ENCODE results near the gene PSMD13.

The PSMD13 gene

DNA sequence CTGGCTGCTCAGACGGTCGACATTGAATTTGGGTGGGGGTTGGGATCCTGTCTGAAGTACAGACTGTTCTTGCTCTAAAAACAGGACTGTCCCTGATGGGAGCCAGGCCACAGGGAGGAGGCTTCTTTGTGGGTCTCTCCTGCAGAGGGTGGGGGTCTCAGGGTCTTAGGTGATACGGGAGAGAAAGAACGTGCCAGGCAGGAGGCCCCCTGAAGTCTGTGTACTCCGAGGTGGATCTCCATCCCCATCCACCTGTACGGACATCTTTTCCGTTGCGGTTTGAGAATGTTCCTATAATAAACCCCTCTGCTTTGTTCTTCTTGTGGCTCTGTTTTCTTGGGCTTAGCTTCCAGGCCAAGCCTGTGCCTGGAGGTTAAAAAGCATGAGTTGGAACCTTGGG, 15.9 kb downstream of the PSMD13 start:
- no peak for DNase-seq

DNA sequence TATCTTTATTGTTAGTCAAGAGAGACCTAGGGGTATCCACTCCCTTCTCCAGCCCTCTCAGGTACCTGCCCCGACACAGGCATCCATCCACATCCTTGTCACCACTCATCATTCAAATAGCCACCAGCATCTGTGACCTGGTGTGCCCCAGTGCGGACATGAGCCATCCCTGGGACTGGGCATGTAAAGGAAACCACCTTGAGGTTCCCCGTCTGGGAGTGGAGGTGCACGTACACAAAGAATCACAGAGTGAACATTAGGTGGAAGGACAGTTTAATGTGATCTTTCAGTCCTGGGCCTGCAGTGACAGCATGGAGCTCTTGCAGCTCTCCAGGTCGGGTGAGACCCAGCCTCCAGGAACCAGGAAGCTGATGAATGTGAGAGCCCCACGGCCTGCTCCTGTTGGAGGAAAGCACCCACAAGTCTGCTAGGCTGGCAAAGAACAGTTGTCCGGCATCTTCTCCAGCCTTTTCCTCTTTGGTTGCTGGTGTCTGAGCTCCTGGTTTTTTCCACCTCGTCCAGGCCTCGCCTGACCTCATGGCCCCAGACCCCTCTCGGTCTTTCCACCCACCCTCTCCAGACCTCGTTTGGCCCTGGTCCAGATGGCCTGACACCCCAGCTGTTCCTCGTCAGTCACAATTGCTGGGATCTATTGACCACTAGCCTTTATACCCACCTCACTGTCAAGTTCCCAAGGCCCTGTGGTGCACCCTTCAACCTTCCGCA, 16.5 kb downstream of the PSMD13 start:
- DNase-seq, result no peak

DNA sequence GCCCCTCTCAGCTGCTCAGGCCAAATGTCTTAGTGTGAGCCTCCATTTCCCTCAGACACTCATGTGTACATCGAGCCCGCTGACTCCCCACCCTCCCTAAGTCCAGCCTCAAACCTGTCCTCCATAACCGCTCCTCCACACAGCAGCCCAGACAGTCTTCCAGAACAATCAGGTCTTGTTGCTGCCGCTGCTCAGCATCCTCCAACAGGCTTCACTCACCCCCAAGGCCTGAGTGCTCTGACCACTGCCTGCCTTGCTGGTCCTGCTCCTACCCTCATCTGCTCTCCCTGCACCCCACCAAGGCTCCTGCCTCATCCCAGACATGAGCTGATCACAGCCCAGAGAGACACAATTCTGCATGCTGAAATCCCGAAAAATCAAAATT, 17.1 kb downstream of the PSMD13 start:
- no peak for DNase-seq

DNA sequence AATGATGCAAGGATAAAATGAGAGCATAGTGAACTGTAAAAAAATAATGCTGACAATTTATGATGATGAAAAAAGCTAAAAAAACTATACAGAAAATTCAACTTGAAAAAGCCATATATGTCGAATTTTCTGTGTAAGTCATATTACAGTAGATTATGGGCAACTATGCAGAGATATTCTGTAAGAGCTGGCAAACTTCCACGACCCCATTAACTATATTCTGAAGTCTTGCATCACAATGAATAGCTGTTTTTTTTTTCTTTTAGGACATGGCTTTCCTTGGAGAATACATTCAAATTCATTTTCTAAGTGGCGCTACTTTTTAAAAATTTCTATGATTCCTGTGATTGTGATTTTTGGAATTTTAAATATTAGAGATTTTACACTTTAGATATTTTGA, 18.4 kb downstream of the PSMD13 start:
- no peak for DNase-seq

DNA sequence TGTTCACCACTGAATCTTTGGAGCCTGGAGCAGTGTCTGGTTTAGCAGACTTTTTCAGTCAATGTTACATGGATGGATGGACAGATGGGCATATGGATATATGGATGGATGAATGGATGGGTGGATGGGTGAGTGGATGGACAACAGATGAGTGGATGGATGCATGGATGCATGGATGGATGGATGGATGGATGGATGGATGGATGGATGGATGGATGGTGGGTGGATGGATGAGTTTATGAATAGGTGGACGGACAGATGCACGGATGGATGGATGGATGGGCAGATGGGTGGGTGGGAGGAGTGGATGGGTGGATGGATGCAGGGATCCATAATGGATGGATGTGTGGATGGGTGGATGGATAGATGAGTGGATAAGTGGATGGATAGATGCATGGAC, 19.0 kb downstream of the PSMD13 start:
- no peak for DNase-seq

DNA sequence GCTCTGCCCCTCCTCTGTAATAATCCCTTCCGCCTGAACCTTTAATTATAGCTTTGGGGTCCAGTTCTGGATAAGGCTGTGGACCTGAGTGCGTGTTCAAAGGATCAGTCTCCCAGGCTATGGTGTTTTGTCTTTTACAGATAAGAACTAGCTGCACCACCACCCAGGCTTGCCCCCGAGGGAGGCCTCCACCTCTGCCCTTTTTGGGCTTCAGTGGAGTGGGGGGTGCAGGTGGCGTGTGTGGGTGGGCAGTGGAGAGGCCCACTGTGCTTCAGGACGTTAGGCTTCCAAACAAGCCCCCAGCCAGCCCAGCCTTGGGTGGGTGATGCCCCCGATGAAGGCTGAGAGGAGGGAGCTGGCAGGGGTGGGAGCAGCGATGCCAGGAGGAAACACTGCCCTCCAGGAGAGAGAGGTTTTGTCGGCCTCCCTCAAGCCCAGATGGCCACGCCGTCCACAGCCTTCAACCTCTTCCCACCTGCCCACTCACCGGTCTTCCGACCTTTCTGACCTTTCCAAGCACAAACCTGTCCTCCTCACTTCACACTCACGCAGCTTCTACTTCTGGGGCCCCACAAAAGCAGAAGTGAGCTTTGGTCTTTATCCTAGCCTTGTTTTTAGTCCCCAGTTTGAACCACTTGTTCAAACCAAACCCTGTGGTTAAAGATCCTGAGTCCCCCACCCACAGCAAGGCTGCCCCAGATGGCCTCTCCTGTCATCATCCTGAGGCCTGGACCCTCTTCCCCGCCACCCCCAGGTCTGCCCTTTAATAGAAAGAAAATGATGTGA, 20.4 kb downstream of the PSMD13 start:
- no peak for DNase-seq

DNA sequence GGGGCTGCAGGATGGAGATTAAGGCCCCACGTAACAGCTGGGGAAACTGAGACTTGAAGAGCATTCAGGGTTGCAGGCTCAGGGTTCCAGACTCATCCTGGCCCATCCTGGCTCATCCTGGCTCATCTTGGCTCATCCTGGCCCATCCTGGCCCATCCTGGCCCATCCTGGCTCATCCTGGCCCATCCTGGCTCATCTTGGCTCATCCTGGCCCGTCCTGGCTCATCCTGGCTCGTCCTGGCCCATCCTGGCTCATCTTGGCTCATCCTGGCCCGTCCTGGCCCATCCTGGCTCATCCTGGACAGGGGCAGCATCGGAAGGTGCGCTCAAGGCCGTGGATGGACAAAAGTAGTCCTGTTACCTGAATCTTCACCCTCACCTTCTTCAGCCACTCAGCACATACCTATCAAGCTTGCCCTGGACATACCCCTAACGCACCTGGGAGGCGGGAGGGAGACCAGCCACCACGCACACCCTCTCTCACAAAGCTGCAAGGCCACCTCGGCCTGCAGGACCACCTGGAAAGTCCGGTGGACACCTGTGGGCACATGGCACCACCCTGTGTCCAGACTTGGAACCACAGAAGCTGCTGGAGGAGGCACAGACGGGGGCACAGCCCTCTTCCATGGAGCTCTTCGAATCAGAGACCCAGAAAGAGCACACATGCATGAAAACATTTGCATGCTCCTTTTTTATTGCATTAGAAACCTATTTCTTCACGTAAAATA, 21.2 kb downstream of the PSMD13 start:
- DNase-seq, result peak; percentile 40

DNA sequence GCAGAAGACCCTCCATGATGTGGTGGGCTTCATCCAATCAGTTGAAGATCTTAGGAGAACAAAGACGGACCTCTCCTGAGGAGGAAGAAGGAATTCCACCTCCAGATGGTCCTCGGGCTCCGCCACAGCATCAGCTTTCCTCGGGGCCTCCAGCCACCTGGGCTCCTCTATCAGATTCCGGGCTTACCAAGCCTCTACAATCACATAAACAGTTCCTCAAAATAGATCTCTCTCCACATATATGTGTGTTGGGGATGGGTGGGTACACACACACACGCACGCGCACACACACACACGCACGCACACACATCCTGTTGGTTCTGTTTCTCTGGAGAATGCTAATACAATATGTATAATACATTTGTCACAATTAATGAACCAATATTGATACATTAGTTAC, 22.6 kb downstream of the PSMD13 start:
- DNase-seq, result peak; percentile 8

DNA sequence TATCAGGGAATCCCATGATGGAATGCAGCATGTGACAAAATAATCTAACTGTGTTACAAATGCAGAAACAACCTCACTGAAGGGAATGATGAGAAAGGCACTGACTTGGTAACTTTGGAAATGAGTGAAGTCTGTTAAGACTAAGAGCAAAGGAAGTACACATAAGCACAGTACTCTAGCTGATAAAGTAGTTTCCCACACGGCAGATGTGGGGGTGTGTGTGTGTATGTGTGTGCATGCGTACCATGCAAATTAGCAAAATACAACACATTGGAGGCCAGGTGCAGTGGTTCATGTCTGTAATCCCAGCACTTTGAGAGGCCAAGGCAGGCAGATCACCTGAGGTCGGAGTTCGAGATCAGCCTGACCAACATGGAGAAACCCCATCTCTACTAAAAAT, 24.8 kb downstream of the PSMD13 start:
- no peak for DNase-seq

DNA sequence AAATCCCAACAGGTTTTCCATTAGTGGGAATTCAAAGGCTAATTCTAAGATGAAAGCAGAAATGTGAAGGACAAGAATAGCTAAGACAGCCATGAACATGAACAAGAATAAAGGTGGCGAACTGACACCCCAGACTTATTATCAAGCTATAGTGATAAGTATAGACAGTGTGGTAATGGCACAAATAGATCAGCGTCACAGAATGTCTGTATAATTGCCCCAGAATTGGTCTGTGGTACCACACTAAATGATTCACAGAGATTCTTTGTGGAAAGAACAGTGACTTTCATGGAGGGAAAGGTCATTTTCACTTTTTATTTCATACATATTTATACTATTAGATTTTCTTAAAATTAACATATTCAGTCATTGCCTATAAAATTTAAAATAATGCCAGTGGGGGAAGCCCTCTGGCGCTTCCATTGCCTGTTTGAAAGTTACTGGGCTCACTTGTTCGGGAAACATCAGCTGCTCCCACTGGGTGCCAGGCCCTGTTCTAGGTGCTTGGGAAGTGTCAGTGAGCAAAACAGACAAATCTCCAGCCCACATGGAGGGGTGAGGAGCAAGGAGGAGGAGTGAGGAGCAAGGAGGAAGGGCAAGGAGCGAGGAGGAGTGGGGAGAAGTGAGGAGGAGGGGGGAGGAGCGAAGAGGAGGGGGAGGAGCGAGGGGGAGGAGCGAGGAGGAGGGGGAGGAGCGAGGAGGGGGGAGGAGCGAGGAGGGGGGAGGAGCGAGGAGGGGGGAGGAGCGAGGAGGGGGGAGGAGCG, 30.1 kb downstream of the PSMD13 start:
- no peak for DNase-seq

DNA sequence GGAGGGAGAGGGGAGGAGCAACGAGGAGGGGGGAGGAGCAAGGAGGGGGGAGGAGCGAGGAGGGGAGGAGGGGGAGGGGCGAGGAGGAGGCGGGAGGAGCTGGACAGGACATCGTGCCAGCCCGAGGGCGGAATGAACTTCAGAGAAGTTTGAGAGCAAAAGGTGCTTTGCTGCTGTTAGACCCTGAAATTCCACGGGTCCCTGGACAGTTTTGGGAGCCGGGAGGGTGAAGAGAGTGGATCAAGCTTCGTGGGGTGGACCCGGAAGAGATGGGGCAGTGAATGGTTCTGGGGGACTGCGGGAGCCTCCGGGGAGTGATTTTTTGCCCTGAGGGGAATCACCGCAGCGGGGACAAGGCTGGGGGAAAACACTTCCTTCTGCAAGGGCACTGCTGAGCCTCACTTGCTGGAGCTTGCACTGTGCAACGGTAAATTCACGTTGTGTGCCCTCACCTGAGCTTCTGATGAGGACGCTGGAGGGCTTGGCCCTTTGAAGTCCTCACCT, 30.8 kb downstream of the PSMD13 start:
- no peak for DNase-seq

DNA sequence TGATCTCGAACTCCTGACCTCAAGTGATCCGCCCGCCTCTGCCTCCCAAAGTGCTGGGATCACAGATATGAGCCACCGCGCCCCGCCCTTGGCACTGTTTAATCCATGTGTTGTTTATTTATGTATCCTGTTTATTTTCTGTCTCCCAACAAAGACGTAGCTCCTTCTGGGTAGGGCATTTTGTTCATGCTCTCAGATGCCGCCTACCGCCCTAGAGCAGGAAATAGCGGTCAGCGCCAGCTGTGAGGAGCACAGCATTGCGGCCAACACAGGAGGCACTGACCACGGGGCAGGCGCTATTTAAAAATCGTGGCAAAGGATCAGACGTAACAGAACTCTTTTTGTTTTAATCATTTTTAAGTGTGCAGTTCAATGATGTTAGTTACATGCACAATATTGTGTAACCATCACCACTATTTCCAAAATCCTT, 32.0 kb downstream of the PSMD13 start:
- peak; percentile 12 for DNase-seq

DNA sequence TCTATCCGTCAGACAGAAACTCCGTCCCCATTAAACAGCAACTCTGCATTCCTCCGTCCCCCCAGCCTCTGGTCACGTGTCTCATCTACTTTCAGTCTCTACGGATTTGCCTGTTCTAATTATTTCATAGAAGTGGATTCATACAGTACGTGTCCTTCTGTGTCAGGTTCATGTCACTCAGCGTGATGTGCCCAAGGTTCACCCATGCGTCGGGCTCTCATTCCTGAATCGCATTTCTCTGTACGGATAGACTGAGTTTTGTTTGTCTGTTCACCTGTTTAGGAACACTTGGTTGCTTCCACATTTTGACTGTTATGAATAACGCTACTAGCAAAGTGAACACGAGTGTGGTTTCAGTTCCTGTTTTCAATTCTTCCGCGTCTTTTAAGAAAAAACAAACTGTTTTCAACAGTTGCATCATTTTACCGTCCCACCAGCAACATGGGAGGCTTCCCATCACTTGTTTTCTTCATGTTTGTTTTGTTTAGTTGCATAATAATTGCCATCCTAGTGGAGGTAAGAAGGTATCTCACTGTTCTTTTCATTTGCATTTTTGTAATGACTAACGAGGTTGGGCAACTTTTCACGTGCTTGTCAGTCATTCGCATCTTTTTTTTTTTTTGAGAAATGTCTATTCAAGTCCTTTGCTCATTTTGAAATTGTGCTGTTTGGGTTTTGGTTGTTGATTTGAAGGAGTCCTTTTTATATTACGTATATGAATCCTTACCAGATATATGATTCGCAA, 32.5 kb downstream of the PSMD13 start:
- no peak for DNase-seq

DNA sequence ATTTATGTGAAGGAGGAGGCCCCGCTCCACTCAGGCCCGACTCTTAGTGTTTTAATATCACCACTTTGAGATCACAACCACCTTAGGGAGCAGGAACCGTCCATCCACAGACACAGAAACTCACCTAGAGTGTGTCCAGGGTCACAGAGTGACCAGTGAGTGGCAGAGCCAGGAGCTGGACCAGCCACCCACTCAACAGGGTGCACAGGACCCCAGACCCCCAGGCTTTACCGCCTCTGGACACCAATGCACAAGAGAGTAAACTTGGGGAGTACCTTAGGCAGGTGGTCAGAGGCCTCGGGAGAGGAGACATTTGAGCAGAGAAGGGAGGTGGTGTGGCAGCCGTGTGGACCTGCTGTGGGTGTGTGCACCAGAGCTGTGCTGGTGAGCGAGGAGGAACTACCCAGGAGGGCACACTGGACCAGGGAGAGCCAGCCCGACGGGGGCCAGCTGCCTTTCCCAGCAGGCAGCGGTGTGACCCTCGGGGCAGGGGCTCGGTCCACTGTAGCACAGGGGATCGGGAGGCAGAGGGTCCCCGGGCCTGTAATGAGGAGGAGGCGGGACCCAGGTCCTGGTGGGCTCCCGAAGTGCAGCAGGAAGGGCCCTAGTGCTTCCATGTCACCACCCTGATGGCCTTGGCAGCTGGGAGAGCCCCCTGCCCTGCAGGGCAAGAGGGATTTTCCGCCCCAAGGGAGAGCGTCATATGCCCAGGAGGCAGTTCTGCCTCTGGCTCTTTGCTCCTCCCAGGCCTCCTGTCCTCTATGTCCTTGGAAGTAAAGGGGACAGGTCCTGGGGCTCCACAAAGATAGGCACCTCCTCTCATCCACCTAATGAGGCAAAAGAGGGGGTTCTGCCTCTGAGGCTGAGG, 33.9 kb downstream of the PSMD13 start:
- DNase-seq, result no peak

DNA sequence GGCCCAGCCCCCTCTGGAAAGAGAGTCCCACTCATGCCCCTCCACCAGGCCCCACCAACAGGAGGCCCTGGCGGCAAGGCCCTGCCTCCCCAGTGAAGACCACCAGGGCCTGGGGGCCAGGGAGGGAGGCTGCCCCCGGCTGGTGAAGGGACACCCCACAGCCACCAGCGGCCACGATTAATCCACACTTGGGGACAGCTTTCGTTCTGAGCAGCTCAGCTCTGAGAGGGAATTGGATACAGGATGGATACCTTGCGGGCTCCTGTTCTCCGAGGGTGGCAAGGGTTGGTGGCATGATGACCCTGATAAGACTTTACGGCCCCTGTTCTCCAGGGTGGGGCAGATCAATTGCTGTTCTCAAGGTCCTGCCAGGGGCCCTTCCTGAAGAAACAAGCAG, 34.5 kb downstream of the PSMD13 start:
- DNase-seq, result no peak

DNA sequence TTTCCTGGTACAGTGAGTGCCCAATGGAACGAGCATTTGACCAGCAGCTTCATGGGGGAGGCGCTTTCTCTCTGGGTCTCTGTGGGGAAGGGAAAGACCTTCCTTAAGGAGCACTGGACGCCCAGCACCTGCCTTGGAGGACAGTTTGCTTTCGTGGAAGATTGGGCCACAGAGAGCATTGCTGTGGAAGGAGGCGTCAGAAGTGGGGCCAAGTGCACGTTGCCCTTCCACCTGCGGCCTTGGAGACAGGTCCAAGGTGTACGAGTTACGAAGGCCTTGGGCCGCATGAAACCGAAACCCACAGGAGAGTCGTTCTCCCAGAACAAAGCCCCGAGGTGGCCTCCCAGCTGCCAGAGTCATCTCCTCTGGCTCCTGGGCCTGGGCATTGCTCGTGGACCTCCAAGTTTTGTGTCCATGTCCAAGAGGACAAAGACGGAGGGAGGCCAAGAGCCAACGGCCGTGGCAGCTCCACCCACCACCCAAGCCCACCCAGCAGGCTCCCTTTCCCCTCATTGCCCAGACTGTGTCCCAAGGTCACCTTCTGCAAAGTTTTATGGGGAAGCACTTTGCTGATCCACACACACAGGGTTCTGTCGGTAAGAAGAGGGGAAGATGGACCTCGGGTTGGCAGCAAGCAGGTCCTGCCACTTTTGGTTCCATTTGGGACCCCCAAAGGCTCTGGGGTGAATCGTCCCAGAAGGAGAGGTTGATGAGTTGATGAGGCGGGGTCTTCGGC, 35.6 kb downstream of the PSMD13 start:
- no peak for DNase-seq

DNA sequence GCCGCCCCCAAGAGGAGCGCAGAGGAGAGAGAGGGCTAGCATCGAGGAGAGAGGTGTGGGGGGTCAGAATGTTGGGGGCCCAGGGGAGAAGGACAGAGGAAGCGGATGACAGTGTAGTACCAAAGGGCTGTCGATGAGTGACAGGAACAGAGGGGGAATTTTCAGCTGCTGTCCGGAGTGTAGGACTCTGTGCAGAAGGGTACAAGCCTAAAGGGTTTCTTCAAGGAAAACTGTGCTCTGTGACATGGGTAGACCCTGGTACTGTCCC, 36.1 kb downstream of the PSMD13 start:
- DNase-seq, result no peak

DNA sequence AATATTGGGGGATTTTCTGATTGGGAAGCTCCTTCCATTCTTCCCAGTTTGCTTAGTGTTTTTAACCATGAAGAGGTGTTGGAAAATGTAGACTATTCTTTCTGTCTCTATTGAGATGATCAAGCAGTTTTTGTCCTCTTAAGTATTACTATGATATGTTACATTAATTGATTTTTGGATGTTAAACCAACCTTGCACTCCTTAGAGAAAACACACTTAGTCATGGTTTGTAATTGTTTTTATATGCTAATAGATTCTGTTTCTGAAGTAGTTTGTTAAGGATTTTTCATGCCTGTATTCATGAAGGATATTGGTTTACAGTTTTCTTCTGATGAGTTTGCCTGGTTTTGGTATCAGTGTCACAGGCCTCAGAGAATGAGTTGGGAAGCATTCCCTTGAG, 39.4 kb downstream of the PSMD13 start:
- no peak for DNase-seq

DNA sequence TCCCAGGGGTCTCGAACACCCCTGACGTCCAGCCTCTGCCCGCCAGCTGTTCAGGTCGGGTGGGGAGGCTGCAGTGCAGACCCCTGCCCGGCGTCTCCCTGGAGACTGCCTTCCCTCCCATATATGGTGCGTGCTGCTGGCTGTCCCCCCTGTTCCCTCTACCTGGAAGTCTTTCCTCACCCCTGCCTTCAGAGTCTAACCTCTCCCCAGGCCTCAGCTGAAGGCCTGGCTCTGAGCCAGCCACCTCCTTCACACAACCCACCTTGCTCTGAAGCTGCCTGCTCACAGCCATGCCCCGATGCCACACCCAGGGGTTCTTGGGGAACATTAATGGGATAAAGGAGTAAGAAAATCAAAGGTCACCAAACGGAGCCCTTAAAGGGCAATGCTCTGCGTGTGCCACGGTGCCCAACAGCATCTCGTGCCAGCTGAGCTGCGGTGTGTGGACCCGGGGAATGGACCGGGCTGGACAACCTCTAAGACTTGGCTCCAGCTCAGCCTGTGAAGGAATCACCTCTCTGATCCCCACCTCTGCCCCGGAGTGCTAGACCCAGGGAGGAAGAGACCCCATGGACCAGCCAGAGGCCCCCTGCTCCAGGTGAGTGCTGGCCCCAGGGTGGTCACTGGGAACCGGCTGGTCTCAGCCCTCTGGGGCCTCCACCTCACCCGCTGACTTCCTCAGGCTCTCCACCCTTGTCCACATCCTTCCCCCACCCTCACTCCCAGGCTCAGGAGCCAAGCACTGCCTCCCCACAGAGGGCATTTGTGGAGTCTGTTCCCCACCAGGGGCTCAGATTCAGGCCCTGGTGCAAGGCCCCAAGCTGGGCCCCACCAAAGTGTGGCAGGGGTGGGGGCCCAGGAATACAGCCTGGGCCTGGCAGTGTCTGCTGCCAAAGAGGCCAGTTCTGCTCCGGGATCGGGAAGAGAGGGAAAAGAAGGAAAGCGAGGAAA, 41.5 kb downstream of the PSMD13 start, which contains the start of gene NLRP6:
Gene NLRP6, plus strand, starts transcription at position 407 of the 951 bp plus-strand sequence. Its CDS starts 163 bp downstream, at position 570.
- no peak for DNase-seq

Measured in NCI-H82 (cell line).